ENCODE measurements around the gene DDX25. TPM values are rescaled to one million over a fixed set of nuclear protein-coding genes. Genes with fewer than 3 reads are reported as not detected.

DDX25 gene
- total and polyA plus RNA-seq, 10 of the 15 experiments (the other 5 are each of a cell fraction or from before 2014, with no cell fraction given) = 0.05 TPM; not detected in 9

DNA sequence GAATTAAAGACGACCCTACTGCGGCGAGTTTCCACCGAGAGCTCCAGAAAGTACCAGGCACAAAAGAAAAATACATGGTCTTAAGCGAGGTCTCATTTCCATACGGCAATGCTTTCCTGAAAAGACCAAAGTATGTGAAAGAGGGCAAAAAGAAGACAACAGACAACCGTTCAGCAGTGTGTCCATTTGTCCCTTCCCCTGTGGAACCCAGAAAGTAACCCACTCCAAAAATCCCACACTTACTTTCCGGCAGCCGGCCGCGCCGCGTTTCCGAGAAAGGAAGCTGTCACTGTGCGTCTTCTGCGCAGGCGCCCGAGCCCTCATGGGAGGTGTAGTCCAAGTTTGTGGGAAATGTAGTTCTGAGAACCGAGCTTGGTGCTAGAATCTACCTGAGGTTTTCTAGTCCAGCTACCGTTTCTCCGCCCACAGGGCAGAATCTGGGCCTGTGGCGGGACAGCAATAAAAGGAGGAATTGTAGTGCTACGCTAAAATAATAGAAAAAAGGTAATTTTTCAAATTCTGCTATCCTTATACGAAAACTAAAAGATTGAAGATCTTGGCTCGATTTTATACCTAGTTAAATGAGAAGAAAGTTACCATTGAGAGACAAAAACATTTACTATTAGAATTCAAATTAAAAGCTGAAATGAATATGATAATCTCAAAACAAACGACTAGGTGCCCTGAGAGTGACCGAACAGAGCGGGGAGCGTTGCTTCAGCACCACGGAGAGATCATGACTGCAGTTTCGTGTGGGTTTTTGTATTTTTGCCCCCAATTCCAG, 1.2 kb upstream of the DDX25 start, which contains the start of gene PUS3 (continued):
- TF ChIP-seq, protein P1, sequence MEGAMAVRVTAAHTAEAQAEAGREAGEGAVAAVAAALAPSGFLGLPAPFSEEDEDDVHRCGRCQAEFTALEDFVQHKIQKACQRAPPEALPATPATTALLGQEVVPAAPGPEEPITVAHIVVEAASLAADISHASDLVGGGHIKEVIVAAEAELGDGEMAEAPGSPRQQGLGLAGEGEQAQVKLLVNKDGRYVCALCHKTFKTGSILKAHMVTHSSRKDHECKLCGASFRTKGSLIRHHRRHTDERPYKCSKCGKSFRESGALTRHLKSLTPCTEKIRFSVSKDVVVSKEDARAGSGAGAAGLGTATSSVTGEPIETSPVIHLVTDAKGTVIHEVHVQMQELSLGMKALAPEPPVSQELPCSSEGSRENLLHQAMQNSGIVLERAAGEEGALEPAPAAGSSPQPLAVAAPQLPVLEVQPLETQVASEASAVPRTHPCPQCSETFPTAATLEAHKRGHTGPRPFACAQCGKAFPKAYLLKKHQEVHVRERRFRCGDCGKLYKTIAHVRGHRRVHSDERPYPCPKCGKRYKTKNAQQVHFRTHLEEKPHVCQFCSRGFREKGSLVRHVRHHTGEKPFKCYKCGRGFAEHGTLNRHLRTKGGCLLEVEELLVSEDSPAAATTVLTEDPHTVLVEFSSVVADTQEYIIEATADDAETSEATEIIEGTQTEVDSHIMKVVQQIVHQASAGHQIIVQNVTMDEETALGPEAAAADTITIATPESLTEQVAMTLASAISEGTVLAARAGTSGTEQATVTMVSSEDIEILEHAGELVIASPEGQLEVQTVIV (IDR thresholded peaks at IDR 0.05; ENCODE audit: borderline replicate concordance, partially characterized antibody) = peak; percentile 79

DNA sequence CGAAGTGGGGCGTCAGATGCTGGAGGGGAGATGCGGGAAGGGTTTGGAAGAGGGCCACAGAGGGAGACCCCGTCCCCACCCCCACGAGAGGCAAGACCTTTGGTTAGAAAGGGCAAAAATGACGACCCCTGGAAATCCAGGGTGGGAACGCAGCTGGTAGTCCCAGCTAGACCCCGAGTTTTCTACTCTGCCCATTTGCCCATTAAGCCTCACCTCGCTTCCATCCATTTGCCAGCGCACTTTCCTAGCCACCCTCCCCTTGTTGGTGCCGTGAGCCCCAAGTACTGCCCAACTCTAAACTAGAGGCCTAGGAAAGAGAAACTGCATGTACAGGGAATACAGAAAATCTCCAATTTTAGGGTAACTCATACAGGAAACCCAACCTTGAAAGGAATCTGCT, 370 bp downstream of the DDX25 start:
- BruUV-seq (replicated peaks) = no TSS peak

More for the DNA sequence above, 370 bp downstream of the DDX25 start:
- CTCF ChIA-PET = no interaction called here
- POLR2A ChIA-PET = no interaction called here
- intact Hi-C loops (cut with micrococcal nuclease; ENCODE audit: unreplicated experiment) = no loop called here
- RAD21 ChIA-PET (ENCODE audit: unreplicated experiment) = no interaction called here
- SMC1A ChIA-PET (ENCODE audit: uncharacterized antibody, unreplicated experiment) = interaction anchor here (1.7 kb wide), 1 partner anchor 17 kb away, joined by 3 read pairs; no protein-coding TSS in a partner anchor
- no peak overlapping the region for H2AFZ ChIP-seq (ENCODE audit: control insufficient read depth, low read depth, low read length)
- ATAC-seq = no peak
- H3K9ac ChIP-seq (ENCODE audit: control insufficient read depth, insufficient read depth, low read length) = no peak overlapping the region
- H3K36me3 ChIP-seq (ENCODE audit: control insufficient read depth in 2 of 2, insufficient read depth in 2 of 2, low read length in 1 of 2) = peaks cover 0 to 6% of the 10 kb centered on the region in 2 experiments; a peak in 3 of 4 replicates
- H3K9me3 ChIP-seq (replicated peaks; ENCODE audit: control insufficient read depth, insufficient read depth, low read length) = peaks cover 1% of the 10 kb centered on the region; the same call in 2 of the 3 replicates
- no peaks in the 10 kb centered on the region for H4K20me1 ChIP-seq (ENCODE audit: control insufficient read depth, insufficient read depth)
- 61% methylated on average over 11 of the region's 11 CpGs for WGBS (ENCODE audit: insufficient coverage, insufficient replicate concordance, low lambda C conversion rate, missing lambda C conversion rate)
- no peak overlapping the region for H3K4me2 ChIP-seq (ENCODE audit: control insufficient read depth, insufficient read depth)
- TF ChIP-seq SUPT20H (IDR thresholded peaks at IDR 0.05; ENCODE audit: borderline replicate concordance, control insufficient read depth, low read depth, low read length) (no peak), NBN (IDR thresholded peaks at IDR 0.05) (no peak)
- peaks cover 3 to 9% of the 10 kb centered on the region in 2 experiments; a peak in 3 of 4 replicates for H3K27me3 ChIP-seq (replicated peaks in 1 of 2; ENCODE audit: control insufficient read depth in 2 of 2, insufficient read depth in 2 of 2, low read length in 1 of 2)
- H3K4me3 ChIP-seq = no peak overlapping the region
- no peak for FAIRE-seq
- no peak for DNase-seq (ENCODE audit: low read depth, low spot score)
- peaks cover 4% of the 10 kb centered on the region; the same call in 1 of the 2 replicates for H3K4me1 ChIP-seq (ENCODE audit: control insufficient read depth, insufficient read depth, low read length)
- H3K27ac ChIP-seq (ENCODE audit: control insufficient read depth, insufficient read depth) = no peak overlapping the region
- H3K79me2 ChIP-seq (ENCODE audit: control insufficient read depth, insufficient read depth, low read length) = peaks cover 8% of the 10 kb centered on the region
- in situ Hi-C loops (cut with MboI) = no loop called here

Measured in GM12878 (cell line).